Activated T-helper 17 cell treated with anti-CD3 and anti-CD28 coated beads, Interleukin-2, amount 50 U/mL, for 72 hours (primary cell): Measurements from ENCODE around the gene NCAM1. TPM values are rescaled to one million over a fixed set of nuclear protein-coding genes. Genes with fewer than 3 reads are reported as not detected.

Source experiments
- ATAC-seq: fragments of 150-1000 bp; cut with Tn5 transposase; replicated peaks from 2 replicates; pipeline ENCODE4 v1.10.0; 2021; ENCODE audit warnings: mild to moderate bottlenecking, moderate library complexity
- H3K27ac Mint-ChIP-seq: one replicate; pipeline ENCODE4 v1.8.0; 2022; ENCODE audit warnings: mixed read lengths
- H3K27me3 Mint-ChIP-seq: one replicate; pipeline ENCODE4 v1.8.0; 2022; ENCODE audit warnings: mixed read lengths
- H3K36me3 Mint-ChIP-seq: one replicate; pipeline ENCODE4 v1.8.0; 2022; ENCODE audit warnings: low read depth, mild to moderate bottlenecking, mixed read lengths
- H3K4me1 Mint-ChIP-seq: one replicate; pipeline ENCODE4 v1.8.0; 2022; ENCODE audit warnings: mixed read lengths
- H3K4me3 Mint-ChIP-seq: one replicate; pipeline ENCODE4 v1.8.0; 2022; ENCODE audit warnings: mild to moderate bottlenecking, mixed read lengths
- H3K9me3 Mint-ChIP-seq: one replicate; pipeline ENCODE4 v1.8.0; 2022; ENCODE audit warnings: mixed read lengths
- total RNA-seq, 2 donors: library from RNA; stranded (reverse); gene quantifications; one replicate each; pipeline ENCODE4 v1.2.3, GENCODE V29; 2022

NCAM1 gene
- total RNA-seq, 2 donors from 2014 or later, result not detected

DNA sequence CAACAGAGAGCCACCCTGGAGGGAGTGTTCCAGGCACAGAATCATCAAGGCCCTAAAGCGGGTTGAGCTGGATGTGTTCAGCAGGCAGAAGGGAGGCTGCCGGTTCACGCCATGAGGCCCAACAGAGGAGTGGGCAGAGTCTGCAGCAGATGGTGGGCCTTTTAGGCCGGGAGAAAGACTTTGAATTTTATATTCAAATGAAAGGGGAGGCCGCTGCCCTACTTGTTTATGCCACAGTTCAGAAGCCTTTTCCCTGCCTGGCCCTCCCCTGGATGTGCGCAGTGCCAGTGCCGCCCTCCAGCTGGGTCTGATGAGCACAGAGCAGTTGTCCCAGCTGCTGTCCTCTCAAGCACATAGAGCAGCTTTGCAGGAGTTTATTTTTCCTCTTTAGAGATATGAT is 306.3 kb downstream of the NCAM1 start:
- Mint-ChIP-seq H3K4me3 (no peak overlapping the region), H3K36me3 (no peaks in the 10 kb centered on the region), H3K27ac (no peak overlapping the region), H3K4me1 (no peaks in the 10 kb centered on the region), H3K27me3 (peaks cover 6% of the 10 kb centered on the region), H3K9me3 (no peaks in the 10 kb centered on the region)
- ATAC-seq, result no peak

DNA sequence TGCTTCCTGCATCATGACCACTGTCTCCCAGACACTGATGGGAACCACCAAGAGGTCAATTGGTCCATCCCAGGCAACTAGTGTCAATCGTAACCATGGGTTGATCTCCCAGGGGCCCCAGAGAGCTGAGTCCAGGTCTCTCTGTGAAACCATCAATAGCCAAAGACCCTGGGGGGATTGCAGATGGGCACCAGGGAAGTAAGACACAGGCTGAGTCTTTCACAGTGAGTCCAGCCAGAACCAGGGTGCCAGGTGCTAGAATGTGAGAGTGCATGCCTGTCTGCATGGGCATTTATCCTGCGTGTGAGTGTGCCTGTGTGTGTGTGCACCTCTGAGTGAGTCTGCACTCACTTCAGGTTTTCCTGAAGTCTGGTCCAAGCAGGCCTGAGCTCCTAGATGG is 307.9 kb downstream of the NCAM1 start:
- Mint-ChIP-seq H3K9me3 (no peaks in the 10 kb centered on the region), H3K27ac (no peak overlapping the region), H3K4me3 (no peak overlapping the region), H3K36me3 (no peaks in the 10 kb centered on the region), H3K27me3 (peaks cover 2% of the 10 kb centered on the region), H3K4me1 (no peaks in the 10 kb centered on the region)
- ATAC-seq, result no peak

DNA sequence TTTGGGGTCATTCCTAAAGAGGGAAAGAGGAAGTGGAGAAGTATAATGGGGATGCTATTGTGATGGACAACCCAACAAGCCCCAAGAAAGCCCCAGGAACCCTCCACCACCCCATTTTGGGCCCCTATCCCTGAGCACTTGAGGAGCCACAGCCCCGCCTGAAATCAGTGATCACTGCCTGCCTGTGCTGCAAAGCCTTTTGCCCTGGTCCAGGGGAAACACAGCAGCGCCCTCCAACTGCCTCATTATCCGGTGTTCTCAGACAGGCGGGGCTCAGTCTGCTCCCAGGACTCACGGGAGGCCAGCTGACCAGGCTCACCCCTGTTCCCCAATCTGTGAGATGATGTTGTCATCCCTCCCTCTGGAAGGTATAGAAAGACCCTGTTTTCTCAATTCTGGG is 308.4 kb downstream of the NCAM1 start:
- Mint-ChIP-seq H3K9me3 (no peaks in the 10 kb centered on the region), H3K4me3 (no peak overlapping the region), H3K36me3 (no peaks in the 10 kb centered on the region), H3K27ac (no peak overlapping the region), H3K4me1 (no peaks in the 10 kb centered on the region), H3K27me3 (peaks cover 2% of the 10 kb centered on the region)
- ATAC-seq, result no peak

DNA sequence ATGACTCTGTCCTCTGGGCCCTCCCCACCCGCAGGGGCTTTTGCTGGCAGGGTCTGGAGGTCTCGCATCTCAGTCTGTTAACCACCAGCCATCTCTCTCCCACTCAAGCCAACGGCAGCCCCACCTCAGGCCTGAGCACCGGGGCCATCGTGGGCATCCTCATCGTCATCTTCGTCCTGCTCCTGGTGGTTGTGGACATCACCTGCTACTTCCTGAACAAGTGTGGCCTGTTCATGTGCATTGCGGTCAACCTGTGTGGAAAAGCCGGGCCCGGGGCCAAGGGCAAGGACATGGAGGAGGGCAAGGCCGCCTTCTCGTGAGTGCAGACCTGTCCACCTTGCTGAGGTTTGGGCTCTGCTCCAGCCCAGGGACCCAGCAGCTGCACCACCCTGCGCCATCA is 308.9 kb downstream of the NCAM1 start:
- no peak for ATAC-seq
- no peaks in the 10 kb centered on the region for H3K9me3 Mint-ChIP-seq
- no peak overlapping the region for H3K4me3 Mint-ChIP-seq

DNA sequence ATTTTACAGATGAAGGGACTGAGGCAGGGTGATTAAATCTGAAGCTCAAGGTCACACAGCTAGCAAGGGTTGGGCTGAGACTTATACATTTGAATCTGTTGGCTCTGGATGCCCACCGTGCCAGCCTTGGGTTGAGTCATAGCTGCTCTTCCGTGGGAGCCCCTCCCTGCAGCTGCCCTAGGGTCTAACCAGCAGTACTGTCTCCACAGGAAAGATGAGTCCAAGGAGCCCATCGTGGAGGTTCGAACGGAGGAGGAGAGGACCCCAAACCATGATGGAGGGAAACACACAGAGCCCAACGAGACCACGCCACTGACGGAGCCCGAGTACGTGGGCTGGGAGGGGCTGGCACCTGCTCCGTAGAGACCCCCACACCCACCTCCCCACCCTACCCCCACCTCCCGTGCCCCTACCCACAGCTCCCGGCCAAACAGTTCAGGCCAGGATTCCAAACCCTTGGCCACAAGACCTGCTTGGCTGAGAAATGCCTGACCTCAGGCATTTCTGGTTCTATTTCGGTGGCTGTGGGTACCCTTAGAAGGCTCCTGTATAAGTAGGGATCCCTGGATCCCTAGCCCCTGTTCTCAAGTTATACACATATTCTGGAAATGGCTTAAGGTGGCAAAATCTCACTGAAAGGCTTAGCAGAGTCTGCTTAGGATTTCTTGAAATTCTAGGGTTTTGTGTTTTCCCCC is 310.5 kb downstream of the NCAM1 start:
- H3K36me3 Mint-ChIP-seq, result no peaks in the 10 kb centered on the region
- ATAC-seq, result no peak
- H3K9me3 Mint-ChIP-seq, result no peaks in the 10 kb centered on the region

More for the DNA sequence above, 308.9 kb downstream of the NCAM1 start:
- H3K4me1 Mint-ChIP-seq, result no peaks in the 10 kb centered on the region
- H3K27me3 Mint-ChIP-seq, result peaks cover 2% of the 10 kb centered on the region
- no peaks in the 10 kb centered on the region for H3K36me3 Mint-ChIP-seq
- H3K27ac Mint-ChIP-seq, result no peak overlapping the region

DNA sequence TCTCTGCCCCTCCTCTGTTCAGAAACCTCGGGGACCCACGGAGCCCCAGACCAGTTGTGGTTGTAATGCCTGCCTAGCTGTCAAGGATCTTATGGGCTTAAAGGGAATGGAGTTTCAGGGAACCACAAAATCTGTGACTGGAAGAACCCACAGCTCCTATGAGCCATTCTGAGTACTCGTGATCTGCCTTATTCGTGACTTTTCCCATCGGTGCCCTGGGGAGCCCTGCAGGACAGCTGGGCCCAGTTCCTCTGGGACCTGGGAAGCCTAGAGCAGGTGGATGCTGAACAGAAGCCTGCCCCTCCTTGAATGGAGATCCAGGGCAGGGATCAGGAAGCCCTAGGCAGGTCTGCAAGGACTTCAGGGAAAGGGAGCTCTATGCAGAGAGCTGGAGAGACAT is 311.1 kb downstream of the NCAM1 start:
- Mint-ChIP-seq H3K4me1 (no peaks in the 10 kb centered on the region), H3K9me3 (no peaks in the 10 kb centered on the region), H3K27me3 (peaks cover 2% of the 10 kb centered on the region), H3K36me3 (no peaks in the 10 kb centered on the region), H3K4me3 (no peak overlapping the region), H3K27ac (no peak overlapping the region)
- ATAC-seq, result no peak

More for the DNA sequence above, 310.5 kb downstream of the NCAM1 start:
- no peaks in the 10 kb centered on the region for H3K4me1 Mint-ChIP-seq
- no peak overlapping the region for H3K27ac Mint-ChIP-seq
- no peak overlapping the region for H3K4me3 Mint-ChIP-seq
- peaks cover 2% of the 10 kb centered on the region for H3K27me3 Mint-ChIP-seq

DNA sequence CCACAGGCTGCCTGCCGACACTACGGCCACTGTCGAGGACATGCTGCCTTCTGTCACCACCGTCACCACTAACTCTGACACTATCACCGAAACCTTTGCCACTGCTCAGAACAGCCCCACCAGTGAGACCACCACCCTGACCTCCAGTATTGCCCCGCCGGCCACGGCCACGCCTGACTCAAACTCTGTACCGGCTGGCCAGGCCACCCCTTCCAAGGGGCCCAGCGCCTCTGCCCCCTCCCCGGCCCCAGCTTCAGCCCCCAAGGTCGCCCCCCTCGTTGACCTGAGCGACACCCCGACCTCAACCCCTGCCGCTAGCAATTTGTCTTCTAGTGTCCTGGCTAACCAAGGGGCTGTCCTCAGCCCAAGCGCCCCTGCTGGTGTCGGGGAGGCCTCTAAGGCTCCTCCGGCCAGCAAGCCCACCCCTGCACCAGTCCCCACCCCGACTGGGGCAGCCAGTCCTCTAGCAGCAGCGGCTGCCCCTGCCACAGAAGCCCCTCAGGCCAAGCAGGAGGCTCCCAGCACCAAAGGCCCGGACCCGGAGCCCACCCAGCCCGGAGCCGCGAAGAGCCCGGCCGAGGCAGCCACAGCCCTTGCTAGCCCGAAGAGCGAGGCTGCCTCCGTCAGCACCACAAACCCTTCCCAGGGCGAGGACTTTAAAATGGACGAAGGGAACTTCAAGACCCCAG is 311.9 kb downstream of the NCAM1 start:
- Mint-ChIP-seq H3K27ac (no peak overlapping the region), H3K36me3 (no peaks in the 10 kb centered on the region), H3K27me3 (peaks cover 2% of the 10 kb centered on the region)

DNA sequence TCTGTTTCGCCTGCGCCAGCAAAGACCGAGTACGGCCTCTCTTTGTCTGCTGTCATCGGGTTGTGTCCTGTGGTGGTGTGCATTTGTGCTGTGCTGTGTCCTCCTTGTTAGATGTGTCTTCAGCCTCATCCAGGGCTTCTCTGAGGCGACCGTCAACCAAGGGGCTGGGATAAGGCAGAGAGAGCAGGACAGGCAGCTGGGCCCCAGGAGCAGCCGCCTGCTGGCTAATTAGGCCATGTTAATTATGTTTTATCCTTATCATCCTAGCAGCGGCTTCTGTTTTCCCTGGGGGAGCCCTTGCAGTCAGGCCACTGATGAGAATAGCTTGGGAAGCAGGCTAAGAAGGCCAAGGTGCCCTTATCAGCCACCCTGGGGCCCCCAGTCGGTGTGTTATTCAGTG is 312.5 kb downstream of the NCAM1 start:
- peaks cover 2% of the 10 kb centered on the region for H3K27me3 Mint-ChIP-seq
- H3K4me1 Mint-ChIP-seq, result no peaks in the 10 kb centered on the region
- no peaks in the 10 kb centered on the region for H3K9me3 Mint-ChIP-seq
- no peak overlapping the region for H3K27ac Mint-ChIP-seq
- no peak for ATAC-seq
- no peak overlapping the region for H3K4me3 Mint-ChIP-seq
- H3K36me3 Mint-ChIP-seq, result no peaks in the 10 kb centered on the region

More for the DNA sequence above, 311.9 kb downstream of the NCAM1 start:
- Mint-ChIP-seq H3K4me3 (no peak overlapping the region), H3K4me1 (no peaks in the 10 kb centered on the region), H3K9me3 (no peaks in the 10 kb centered on the region)
- no peak for ATAC-seq

DNA sequence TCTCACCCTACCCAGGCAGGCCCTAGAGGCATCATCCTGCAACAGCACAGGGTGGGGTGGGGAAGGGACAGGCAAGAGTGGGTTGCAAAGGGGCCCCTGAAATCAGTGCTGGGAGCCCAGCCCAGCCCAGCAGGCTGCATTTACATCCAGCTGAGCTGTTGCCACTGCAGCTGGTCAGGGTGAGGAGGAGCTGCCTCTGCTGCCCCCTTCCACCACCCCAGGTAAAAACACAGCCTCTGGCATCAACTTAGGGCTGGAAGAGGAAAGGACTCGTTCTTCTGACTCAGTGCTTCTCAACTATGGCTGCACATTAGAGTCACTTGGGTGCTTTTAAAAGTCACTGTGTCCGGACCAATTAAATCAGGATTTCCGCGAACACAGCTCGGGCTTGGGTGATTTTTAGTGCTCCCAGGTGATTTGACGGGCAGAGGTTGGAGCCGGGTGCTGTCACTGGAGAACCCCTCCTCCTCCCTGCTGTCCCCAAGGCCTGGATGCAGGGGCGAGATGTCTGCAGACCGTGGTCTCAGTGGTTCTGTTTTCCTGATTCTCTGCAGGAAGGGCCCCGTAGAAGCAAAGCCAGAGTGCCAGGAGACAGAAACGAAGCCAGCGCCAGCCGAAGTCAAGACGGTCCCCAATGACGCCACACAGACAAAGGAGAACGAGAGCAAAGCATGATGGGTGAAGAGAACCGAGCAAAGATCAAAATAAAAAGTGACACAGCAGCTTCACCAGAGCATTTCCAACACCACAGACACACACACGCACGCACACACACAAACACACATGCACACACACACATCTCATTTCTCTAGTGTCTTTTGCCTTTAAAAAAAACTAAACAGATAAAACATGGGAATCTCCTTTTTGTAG is 313.7 kb downstream of the NCAM1 start:
- Mint-ChIP-seq H3K9me3 (no peaks in the 10 kb centered on the region), H3K4me1 (no peaks in the 10 kb centered on the region), H3K27me3 (peaks cover 2% of the 10 kb centered on the region), H3K4me3 (no peak overlapping the region), H3K27ac (no peak overlapping the region), H3K36me3 (no peaks in the 10 kb centered on the region)
- no peak for ATAC-seq

DNA sequence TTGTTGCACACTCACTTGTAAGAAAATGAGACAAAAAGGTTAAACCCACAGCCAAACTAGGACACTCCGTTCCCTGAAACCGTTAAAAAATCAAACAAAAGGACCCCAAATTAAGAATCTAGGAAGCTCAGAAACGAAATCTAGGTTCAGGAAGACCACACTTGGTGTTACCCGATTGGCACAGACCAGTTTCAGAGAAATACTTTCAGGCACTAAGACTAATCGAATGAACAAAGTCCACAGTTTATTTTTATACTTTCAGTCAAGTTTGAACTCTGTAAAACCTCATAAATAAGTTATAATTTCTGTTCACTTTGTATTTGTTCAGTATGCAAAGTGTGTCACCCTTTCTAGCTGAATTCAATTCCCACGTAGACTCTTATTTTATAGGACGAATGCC is 314.4 kb downstream of the NCAM1 start:
- Mint-ChIP-seq H3K4me3 (no peak overlapping the region), H3K4me1 (no peaks in the 10 kb centered on the region), H3K9me3 (no peaks in the 10 kb centered on the region), H3K36me3 (no peaks in the 10 kb centered on the region), H3K27me3 (no peaks in the 10 kb centered on the region), H3K27ac (no peak overlapping the region)
- ATAC-seq, result no peak

DNA sequence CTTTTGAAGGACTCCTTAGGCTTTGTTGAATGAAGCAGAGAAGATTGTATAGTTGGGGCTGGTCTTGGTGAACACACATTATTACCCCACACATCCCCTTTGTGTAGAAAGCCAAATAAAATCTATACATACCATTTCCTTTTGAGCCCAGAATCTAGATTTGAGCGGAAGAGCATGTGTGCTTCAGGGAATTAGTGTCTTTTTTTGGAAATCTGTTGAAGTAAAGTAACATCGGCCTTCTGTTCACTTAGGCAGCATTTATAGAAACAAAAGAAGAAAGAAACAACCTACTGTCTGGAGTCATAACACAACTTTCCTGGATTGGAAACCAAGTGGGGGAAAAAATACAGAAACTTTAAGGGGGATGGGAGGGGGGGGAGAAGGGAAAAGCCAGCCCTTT is 315.2 kb downstream of the NCAM1 start:
- H3K36me3 Mint-ChIP-seq, result no peaks in the 10 kb centered on the region
- no peaks in the 10 kb centered on the region for H3K9me3 Mint-ChIP-seq
- H3K27me3 Mint-ChIP-seq, result no peaks in the 10 kb centered on the region
- no peak overlapping the region for H3K27ac Mint-ChIP-seq
- no peak for ATAC-seq
- H3K4me3 Mint-ChIP-seq, result no peak overlapping the region
- no peaks in the 10 kb centered on the region for H3K4me1 Mint-ChIP-seq

DNA sequence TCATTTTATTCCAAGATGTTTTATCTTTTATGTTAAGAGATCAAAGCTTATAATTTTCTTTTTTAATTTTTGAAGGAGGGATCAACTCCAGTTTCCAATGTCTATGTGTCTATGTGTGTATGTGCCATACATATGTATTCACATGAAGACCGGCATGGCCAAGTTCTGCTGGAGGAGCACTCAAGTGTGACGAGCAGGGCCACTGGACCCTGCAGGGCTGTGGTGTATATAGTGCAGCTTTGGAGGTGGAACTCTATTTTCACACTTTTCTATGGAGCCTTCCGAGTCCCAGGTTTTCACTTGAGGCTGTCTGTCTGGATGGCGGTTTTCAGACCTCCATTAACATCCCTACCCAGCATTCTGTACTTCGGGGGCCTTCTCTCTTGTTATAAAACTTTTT is 316.7 kb downstream of the NCAM1 start:
- Mint-ChIP-seq H3K27ac (no peak overlapping the region), H3K27me3 (no peaks in the 10 kb centered on the region), H3K9me3 (no peaks in the 10 kb centered on the region), H3K36me3 (no peaks in the 10 kb centered on the region), H3K4me1 (no peaks in the 10 kb centered on the region), H3K4me3 (no peak overlapping the region)
- ATAC-seq, result no peak

DNA sequence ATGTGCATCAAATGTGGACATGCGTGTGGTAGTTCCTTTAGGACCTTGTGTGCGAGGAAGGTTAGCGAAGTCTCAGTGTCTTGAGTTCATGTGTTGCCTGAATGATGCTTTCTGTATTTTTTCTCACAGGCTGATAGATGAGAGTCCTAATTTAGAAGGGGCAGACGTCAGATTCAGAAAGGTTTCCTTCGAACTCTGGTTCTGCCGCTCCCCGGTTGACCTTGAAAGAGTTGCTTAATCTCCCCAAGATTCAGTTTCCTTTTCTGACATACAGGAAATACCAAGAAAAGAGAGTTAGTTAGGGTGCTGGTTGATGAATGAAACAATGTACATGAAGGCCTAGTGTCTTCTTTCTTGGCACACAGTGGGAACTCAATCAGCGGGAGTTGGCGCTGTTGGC is 317.3 kb downstream of the NCAM1 start:
- Mint-ChIP-seq H3K9me3 (no peaks in the 10 kb centered on the region), H3K27me3 (no peaks in the 10 kb centered on the region), H3K4me1 (no peaks in the 10 kb centered on the region), H3K27ac (no peak overlapping the region), H3K4me3 (no peak overlapping the region), H3K36me3 (no peaks in the 10 kb centered on the region)
- no peak for ATAC-seq

DNA sequence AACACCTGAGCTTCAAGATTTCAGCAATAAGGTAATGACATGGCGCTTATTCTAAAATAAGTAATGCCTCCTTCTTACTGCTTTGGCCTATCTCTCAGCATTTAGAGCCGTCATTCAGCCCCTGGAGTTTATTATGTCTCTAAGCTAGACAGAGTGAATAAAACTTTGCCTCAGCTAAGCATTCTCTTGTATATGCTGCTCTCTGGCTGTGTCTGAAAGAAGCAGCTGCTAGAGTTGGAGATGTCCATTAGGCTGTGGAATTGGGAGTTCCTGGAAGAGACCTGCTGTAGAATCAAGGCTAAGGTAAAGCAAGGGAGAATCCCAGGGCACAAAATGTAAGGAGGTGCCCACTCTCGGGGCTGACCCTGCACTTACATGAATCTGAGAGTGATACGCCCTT is 317.7 kb downstream of the NCAM1 start:
- Mint-ChIP-seq H3K4me1 (no peaks in the 10 kb centered on the region), H3K9me3 (no peaks in the 10 kb centered on the region), H3K27me3 (no peaks in the 10 kb centered on the region), H3K4me3 (no peak overlapping the region), H3K27ac (no peak overlapping the region), H3K36me3 (no peaks in the 10 kb centered on the region)
- ATAC-seq, result no peak

DNA sequence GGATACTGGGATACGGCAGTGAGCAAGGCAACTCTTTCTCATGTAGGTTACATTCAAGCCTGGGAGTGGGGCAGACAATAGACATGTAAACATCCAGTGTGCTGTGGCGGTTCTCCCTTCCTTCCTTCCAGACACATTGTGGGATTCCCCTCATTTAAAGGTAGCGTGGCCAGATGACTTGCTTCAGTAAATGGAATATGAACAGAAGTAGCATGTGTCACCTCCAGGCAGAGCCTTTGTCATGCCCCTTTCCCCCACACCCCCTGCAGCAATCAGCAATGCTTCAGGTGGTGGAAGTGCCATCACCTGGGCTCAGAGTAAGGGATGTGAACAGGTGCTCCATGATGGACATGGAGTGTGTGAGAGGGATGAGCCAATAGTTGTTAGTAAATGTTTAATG is 318.4 kb downstream of the NCAM1 start:
- Mint-ChIP-seq H3K4me1 (no peaks in the 10 kb centered on the region), H3K36me3 (no peaks in the 10 kb centered on the region), H3K27me3 (no peaks in the 10 kb centered on the region), H3K4me3 (no peak overlapping the region), H3K9me3 (no peaks in the 10 kb centered on the region), H3K27ac (no peak overlapping the region)
- no peak for ATAC-seq
